Kidney tubule cell (primary cell): ENCODE measurements around the gene TVP23C.
"Not testable (repeated sequence)": the region's sequence is repeated elsewhere in the genome, so short reads cannot be mapped to it uniquely, and the experiment has no call there.

ENCODE experiments used
- DNase-seq: peaks from one replicate; pipeline ENCODE4 v3.0.0-alpha.2; 2018; ENCODE audit warnings: low spot score

Gene TVP23C

DNA sequence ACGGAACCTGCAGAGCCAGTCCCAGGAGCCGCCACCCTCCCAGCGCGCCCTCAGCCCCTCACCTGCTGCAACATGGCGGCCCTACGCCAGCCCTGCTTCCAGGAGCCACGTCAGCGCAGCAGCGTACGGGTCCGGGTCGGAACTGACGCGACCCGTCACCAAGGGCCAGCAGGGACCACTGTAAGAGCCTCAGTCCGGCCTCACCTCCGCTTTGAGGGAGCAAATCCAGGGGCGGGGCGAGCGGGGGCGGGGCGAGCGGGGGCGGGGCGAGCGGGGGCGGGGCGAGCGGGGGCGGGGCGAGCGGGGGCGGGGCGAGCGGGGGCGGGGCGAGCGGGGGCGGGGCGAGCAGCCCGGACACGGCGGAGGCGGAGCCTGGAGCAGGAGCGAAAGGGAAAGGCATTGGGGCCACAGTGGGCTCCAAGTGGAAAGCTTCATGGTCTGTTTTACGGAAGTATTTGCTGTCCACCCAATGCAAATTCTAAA is at the start of gene TVP23C:
TSS of gene TVP23C (minus strand) at position 109 of the 483 bp plus-strand sequence. CDS start at position 74, 35 bp downstream.
- DNase-seq: peak; percentile 86

DNA sequence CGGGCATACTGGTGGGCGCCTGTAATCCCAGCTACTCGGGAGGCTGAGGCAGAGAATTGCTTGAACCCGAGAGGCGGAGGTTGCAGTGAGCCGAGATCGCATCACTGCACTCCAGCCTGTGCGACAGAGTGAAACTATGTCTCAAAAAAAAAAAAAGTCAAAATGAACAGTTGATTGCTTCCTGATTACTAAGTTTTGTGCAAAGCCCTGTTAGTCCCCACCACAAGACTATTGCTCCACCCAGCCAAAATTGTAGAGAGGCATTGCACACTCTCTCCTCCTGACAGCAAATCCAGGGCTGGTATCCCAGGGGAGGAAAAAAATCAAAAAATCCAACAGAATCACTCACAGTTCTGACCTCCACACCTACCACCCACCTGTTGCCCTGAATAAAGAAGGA is 29.7 kb upstream of the TVP23C start:
- not testable (repeated sequence) for DNase-seq

DNA sequence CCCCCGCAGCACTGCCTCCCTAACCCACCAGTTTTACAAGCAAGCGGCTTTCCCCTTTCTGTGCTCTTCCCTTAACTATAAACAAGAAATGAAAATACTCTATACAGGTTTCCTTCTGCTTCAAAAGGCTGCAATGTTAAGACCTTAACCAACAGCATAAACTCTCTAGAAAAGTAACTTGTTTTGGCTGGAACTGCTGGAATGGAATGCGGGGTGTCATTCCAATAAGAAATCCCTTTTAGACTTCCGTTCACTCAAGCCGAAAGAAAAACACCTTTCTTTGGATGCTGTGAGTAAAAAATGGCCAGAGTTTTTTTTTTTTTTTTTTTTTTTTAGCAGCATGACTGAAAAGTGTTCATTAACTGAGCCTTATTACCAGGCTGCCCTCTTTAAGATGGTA is 28.7 kb upstream of the TVP23C start:
- DNase-seq: not testable (repeated sequence)

DNA sequence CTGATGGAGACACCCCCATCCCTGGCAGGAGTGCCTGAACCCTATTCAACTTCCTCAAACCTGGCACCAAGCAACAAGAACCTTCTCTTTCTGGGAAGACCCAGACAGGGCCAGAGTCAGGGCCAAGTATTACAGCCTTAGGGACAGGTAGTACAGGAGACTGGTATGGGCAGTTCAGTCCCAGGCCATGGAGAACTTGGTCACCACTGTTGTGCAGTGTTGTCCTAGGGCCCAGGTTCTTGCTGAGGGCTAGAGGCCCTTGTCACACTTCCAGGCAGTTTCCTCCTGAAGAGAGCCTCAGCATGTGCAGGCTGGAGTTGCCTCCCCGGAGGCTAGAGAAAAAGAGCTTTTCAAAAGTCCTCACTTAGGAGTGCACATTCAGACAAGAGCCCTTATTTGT is 27.6 kb upstream of the TVP23C start:
- DNase-seq: not testable (repeated sequence)

DNA sequence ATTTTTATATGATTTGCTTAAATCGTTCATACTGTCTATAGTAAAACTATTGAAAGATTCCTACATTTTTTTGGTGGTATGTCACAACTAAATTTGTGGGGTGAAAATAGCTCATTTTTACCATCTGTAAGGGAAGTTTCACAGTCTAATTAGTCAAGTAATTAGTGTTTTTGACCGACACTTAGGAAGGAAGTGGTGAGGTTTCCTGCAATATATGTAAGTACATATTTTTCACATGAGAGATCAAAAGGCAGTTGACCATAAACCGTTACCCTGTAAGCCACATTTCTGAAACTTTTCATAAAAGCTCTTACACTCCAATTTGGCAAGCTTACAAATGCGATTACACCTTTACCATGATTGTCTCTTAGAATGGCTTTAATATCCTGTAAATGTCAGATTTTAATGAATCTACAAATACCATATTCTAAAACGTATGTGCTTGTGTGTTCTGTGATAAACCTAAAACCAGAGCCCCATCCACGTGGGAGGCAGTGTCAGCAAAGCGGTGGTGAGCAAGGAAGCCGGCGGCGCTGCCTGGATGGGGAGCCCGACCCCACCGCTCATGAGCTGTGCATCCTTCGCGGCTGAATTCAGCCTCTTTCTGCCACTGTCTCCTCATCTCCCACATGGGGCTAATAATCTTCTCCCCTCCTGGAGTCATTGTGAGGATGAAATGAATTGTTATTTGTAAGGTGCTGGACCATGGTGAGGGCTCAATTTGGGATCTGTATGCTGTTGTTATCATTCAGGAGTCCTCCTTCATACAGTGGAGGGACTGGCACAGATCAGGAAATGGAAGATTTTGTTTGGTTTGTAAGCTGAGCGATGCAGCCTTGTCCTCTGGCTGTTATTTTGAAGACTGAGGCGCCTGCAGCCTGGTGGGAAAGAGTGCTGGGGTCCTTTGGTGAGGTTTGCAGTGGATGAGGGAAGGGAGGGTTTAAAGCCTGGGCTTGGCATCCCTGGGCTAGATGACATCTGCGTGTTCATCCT is 26.6 kb upstream of the TVP23C start:
- not testable (repeated sequence) for DNase-seq

DNA sequence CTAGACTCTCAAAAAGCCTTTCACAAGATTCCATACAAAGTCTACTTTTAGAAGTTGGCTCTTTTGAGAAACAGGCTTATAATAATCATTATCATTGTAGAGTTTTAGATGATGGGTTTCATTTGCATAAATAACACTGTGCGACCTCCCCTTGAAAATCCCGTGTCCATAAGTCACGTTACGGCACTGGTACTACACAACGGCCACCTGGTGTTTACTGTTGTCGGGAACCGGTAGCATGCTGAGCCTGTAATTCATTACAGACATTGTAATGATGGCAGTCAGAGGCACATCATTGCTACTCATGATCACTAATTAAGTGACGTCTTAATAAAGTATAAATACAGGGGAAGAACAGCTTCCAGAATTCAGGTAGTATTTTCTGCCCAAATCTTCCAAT is 24.7 kb upstream of the TVP23C start:
- not testable (repeated sequence) for DNase-seq

DNA sequence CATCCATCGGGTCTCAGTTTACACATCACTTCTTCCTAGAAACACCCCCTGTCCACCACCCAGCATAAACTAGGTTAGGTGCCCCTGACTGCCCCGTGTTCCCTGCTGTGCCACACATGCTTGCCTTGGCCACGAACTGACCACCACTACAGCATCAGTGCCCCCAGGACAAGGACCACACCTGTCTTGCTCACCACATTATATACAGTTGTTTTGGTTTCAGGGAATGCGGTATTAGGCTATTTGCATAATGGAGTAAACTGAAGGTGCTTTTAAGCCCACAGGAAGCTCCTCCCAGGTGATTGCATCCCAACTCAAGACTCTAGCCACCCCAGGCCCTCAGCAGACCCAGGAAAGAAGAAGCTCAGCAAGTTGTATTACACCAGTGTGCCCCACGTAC is 20.0 kb upstream of the TVP23C start:
- DNase-seq: not testable (repeated sequence)

DNA sequence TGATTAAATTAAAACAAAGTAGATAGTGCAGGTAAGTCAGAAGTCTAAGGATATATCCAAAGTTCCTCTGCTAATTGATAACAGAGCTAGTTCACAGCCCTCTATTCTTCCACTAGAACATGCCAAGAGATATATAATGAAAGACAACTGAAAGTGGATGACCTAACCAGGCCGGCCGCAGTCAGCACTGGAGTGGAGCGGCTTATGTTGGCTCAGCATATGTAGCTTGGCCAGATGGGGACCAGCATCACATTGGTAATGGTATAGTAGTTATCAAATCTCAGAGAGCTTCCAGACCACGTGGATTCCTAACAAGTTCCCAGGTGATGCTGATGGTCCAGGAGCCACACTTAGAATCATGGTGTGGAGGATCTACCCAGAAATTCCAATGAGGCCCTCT is 18.2 kb upstream of the TVP23C start:
- DNase-seq: not testable (repeated sequence)

DNA sequence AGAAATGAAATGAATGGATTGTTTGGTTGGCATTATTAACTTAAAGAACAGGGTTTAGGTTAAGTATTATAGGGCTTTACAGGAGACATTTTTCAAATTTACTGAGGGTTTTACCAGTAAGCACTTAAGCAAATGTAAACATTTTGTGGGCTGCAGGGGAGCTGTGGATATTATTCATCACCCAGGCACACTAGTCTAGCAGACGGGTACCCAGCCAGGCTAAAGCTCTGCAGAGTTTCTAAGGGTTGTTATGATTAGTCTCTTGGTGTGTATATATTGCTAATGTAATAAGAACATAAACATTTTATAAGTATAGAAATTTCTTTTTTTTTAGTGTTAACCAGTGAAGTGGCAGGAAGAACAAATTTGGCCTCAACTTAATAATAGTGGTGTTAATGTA is 13.6 kb upstream of the TVP23C start:
- not testable (repeated sequence) for DNase-seq

DNA sequence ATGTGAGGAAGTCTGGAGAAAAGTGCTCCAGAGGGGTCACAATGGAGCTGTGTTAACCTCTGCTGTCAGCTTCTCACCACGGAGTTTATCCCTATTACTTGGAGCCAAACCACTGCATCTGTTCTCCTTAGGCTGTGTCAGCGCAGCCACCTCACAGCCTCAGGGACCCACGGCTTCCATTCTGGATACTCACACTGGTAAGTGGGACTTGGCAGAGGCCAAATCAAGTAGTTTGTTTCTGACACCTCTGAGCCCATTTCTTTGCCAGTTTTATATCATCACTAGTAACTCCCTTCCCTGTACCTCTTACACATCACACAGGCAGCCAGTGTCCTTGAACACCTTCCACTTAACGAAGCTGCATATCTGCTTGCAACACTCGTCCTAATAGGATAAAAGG is 11.4 kb upstream of the TVP23C start:
- not testable (repeated sequence) for DNase-seq

DNA sequence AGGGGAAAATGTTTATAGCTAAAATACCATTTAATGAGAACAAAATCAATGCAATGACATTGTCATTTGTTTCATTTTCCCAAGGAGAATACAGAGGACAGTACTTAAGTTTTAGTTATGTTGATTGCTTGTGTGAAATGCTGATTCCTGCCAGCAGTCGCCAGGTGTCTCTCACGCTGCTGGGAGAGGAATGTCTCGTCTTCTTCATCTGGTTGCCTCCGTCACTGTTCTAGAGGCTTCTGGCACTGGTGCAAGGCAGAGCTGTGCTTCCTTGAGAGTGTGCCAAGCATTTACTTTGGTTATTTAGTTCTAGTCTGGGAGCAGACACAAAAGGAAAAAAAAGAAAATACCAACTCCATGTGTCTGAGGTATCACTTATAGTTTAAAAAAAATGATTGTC is 10.6 kb upstream of the TVP23C start:
- peak; percentile 37 for DNase-seq

DNA sequence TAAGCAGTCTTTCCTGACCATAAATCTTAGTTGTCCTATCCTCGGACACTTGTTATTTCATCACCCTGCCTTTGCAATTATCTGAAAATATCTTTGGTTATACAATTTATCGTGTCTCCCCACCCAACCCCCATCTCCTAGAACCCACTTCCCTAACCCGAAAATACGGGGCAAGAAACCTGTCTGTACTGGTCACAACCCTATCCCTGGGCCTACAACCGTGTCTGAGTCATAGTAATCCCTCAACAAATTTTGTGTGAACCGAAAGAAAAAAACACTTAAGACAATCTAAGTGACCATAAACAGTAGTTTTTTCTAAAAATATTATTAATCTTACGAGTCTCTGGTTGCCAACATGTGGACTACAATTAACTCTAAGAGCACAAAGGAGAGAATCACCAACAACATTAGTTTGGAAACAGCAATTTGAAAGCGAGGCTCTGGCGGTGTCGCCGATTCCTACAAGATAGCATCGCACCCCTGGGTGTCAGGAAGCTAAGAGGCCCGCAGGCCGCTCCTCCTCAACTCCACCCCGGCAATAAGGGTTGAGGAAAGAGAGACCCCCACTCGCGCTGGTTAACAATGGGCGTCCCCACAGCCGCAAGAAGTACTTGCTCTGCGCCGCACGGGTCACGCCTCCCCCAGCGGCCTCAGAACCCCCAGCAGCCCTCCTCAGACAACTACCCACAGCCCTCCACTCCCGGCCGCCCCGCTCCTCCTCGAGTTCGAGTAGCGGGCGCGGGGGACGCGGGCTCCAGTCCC is 489 bp downstream of the TVP23C start:
- DNase-seq: not testable (repeated sequence)

DNA sequence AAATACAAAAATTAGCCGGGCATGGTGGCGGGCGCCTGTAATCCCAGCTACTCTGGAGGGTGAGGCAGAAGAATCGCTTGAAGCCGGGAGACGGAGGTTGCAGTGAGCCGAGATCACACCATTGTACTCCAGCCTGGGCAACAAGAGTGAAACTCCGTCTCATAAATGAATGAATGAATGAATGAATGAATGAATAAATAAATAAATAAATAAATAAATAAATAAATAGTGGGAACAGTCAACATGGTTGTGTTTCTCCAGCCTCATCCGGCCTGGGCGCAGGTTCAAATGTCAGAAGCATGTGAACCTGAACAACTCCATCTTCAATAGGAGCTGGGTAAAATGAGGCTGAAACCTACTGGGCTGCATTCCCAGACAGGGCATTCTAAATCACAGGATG is 1.8 kb downstream of the TVP23C start:
- DNase-seq: not testable (repeated sequence)

DNA sequence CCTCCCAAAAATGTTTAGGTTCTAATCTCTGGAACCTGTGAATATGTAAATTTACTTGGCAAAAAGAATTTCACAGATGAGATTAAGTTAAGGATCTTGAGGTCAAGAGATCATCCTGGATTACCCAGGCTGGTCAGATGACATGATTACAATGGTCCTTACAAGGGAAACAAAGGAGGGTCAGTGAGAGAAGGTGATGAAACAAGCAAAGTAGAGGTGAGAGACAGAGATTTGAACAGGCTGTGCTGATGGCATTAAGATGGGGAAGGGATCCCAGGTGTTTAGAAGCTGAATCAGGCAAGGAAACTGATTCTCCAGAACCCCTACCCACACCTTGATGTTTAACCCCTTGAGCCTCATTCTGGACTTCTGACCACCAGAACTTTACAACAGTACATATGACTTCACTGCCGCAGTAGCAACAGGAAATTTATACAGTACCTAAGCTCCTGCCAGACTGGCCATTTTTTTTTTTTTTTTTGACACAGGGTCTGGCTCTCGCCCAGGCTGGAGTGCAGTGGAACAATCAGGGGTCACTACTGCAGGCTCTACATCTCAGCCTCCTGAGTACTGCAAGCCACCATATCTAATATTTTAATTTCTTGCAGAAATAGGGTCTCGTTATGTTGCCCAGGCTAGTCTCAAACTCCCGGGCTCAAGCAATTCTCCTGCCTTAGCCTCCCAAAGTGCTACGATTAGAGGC is 4.7 kb downstream of the TVP23C start:
- not testable (repeated sequence) for DNase-seq

DNA sequence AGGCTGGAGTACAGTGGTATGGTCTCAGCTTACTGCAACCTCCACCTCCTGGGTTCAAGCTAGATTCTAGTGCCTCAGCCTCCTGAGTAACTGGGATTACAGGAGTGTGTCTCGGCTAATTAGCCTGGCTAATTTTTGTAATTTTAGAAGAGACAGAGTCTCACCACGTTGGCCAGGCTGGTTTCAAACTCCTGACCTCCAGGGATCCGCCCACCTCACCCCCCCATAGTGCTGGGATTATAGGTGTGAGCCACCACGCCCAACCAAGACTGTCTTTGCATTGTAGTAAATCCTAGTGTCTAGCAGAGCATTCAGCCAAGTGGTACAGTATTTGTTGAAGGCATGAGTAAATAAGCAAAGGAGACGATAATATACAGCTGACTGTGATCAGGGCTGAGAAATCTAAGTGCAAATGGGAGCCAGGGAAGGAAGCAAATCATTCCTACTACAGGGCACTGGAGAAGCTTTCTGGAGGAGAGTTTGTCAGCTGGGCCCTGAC is 5.9 kb downstream of the TVP23C start:
- DNase-seq: not testable (repeated sequence)

DNA sequence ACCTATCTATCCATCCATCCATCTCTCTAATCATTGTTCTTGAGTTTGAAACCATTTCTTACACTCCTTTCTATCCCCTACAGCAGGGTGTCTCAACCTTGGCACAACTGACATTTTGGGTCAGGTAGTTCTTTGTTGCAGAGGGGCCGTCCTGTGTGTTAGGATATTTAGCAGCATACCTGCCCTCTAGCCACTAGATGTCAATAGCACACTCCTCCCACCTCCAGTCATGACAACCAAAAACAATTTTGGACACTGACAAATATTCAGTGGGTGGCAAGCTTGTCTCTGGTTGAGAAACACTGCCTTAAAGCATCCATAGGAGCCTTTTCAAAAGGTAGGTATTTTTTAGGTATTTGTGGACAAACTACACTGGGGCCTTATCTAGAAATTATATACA is 10.4 kb downstream of the TVP23C start:
- DNase-seq: not testable (repeated sequence)

DNA sequence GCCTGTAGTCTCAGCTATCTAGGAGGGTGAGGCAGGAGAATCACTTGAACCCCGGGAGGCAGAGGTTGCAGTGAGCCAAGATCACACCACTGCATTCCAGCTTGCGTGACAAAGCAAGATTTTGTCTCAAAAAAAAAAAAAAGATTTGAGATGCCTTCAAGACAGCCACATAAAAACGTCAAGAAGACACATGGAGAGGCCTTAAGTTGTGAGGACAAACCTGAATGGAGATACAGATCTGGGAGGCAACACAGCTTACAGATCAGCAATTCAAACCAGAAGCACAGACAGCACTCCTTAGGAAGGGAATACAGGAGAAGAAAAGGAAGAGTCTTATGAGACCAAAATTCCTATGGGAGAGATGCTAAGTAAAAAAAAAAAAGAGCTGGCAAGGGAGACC is 13.7 kb downstream of the TVP23C start:
- DNase-seq: not testable (repeated sequence)

DNA sequence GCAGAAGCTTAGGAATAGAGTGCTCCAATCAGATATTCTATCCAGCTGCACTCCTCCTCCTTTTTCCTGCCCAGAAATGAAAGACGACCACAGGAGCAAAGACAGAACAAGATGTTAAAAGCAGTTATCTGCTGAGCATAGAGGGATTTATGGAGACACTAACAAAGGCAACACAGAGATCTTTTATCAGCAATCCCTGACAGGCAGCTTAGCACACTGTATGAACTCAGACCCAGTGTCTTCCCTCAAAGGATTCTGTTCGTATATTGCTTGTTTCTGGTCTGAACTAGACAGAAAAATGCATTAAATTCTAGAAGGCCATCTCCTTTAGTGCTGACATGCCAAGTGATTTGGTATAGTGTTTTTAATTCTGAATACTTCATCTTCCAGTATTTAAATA is 16.7 kb downstream of the TVP23C start:
- not testable (repeated sequence) for DNase-seq

DNA sequence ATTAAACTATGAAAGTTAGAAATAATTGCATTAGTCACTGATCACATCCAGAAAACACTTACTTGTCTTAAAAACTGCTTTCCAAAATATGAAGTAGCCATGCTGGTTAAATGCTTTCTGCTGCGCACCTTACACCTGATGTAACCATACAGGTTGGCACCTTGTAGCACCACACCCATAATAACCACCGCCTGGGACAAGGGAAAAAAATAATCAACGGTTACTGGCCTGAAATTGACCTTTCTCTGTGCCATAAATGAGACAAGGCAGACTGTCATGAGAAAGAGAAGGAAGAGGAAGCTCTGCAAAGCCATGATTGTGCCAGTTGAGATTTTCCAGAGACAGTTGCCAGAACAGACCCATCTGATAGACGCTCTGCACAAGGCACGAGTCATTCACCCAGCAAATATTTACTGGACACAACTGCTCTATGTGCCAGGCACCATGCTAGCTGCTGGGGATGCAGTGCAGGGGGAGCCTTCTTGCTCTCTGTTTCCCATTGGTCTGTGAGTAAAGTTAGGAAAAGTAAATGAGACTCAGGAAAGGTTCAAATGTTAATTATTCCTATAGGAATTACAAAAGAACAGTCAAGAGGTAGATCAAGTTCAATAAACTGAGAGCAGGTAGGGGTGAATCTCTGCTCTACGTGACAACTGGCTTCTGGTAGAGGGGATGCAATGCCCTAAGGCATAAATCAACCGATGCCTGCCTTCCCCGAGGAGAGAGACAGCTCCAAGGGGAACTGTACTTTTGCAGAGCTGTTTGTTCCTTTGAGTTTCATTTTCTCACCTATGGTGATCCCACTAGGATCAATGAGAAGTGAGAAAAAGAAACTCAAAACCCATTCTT is 22.7 kb downstream of the TVP23C start:
- DNase-seq: not testable (repeated sequence)

DNA sequence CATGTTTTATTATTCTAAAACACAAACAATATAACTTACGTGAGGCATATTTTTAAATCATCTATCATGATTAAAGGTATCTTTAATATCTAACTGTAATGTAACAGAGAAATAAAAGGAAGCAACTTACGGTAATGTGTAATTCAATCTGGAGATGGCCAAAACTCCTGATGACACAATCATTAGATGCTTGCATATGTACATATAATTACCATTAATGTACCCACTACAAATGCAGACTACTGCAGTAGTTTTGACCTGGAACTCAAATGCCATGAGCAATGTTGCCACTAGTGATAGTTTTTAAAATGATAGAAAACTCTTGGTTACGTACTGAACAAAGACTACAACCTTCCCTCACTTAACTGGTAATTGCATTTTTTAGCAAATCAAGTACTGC is 30.2 kb downstream of the TVP23C start:
- DNase-seq: not testable (repeated sequence)
